ENCODE results near the gene HMCN1. TPM values are rescaled to one million over a fixed set of nuclear protein-coding genes. Genes with fewer than 3 reads are reported as not detected.
A peak's percentile ranks its signal among the peaks of the same experiment; 100 is the strongest.
"Not testable (repeated sequence)": the region's sequence is repeated elsewhere in the genome, so short reads cannot be mapped to it uniquely, and the experiment has no call there.

HMCN1 gene
- total RNA-seq, 1 experiment from 2014 or later: 0.63 TPM

GRCh38 chr1:186152227-186152619 is 418.0 kb downstream of the HMCN1 start:
- no peaks in the 10 kb centered on the region for H3K9me2 ChIP-seq (replicated peaks; ENCODE audit: insufficient read depth, low read length)
- H3K4me1 ChIP-seq (ENCODE audit: low read length): no peaks in the 10 kb centered on the region
- H3K9me3 ChIP-seq (ENCODE audit: low read length): no peaks in the 10 kb centered on the region
- no peak overlapping the region for H2AFZ ChIP-seq (ENCODE audit: low read length)
- no peaks in the 10 kb centered on the region for H3K27me3 ChIP-seq (ENCODE audit: low read length)
- no peak overlapping the region for H3K4me2 ChIP-seq (ENCODE audit: low read depth, low read length, poor library complexity, severe bottlenecking)
- H3K27ac ChIP-seq (ENCODE audit: low read length): no peak overlapping the region
- H4K20me1 ChIP-seq (ENCODE audit: insufficient read depth, low read depth, low read length): no peaks in the 10 kb centered on the region
- H3K4me3 ChIP-seq (ENCODE audit: low read length): no peak overlapping the region
- H3K9ac ChIP-seq (ENCODE audit: low read length): no peak overlapping the region
- no peaks in the 10 kb centered on the region for H3K79me2 ChIP-seq (ENCODE audit: low read length)
- DNase-seq: no peak
- H3K36me3 ChIP-seq (ENCODE audit: insufficient read depth, low read length): no peaks in the 10 kb centered on the region

DNA sequence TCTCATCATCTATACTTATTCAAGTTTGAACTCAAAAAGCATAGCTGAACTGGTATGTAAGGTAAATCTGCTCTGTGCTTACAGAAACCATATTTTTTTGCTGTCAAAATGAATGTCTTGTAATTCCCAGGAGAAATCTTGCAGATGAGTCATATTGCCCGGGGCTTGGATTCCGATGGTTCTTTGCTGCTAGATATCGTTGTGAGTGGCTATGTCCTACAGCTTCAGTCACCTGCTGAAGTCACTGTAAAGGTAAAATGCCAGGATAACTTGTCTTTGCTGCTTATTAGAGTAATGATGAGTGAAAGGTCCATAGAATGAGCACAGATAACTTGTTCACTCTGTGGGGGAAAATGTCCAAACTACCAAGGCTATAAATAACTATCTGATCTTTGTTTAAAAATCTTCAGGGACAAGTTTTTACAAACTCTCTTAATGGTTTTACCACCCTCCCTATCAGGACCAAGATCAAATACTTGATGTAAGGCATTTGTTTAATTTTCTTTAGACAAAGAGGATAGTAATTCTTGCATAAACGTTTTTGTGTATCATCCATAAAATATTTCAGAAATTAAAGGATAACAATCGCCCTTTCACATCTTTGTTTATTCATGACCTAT is 418.5 kb downstream of the HMCN1 start:
- Histone ChIP-seq H3K36me3 (ENCODE audit: insufficient read depth, low read length) (no peaks in the 10 kb centered on the region), H3K9ac (ENCODE audit: low read length) (no peak overlapping the region), H3K4me1 (ENCODE audit: low read length) (no peaks in the 10 kb centered on the region), H3K27ac (ENCODE audit: low read length) (no peak overlapping the region), H3K9me2 (replicated peaks; ENCODE audit: insufficient read depth, low read length) (no peaks in the 10 kb centered on the region), H2AFZ (ENCODE audit: low read length) (no peak overlapping the region), H3K9me3 (ENCODE audit: low read length) (no peaks in the 10 kb centered on the region), H3K79me2 (ENCODE audit: low read length) (no peaks in the 10 kb centered on the region), H3K27me3 (ENCODE audit: low read length) (no peaks in the 10 kb centered on the region), H4K20me1 (ENCODE audit: insufficient read depth, low read depth, low read length) (no peaks in the 10 kb centered on the region), H3K4me2 (ENCODE audit: low read depth, low read length, poor library complexity, severe bottlenecking) (no peak overlapping the region), H3K4me3 (ENCODE audit: low read length) (no peak overlapping the region)
- DNase-seq: no peak

GRCh38 chr1:186154651-186155050 is 420.5 kb downstream of the HMCN1 start:
- Histone ChIP-seq H3K9me3 (ENCODE audit: low read length) (no peaks in the 10 kb centered on the region), H3K4me3 (ENCODE audit: low read length) (no peak overlapping the region), H3K36me3 (ENCODE audit: insufficient read depth, low read length) (no peaks in the 10 kb centered on the region), H4K20me1 (ENCODE audit: insufficient read depth, low read depth, low read length) (no peaks in the 10 kb centered on the region), H3K79me2 (ENCODE audit: low read length) (no peaks in the 10 kb centered on the region), H3K4me1 (ENCODE audit: low read length) (no peaks in the 10 kb centered on the region), H3K9ac (ENCODE audit: low read length) (no peak overlapping the region), H3K27me3 (ENCODE audit: low read length) (no peaks in the 10 kb centered on the region), H3K27ac (ENCODE audit: low read length) (no peak overlapping the region), H2AFZ (ENCODE audit: low read length) (no peak overlapping the region), H3K4me2 (ENCODE audit: low read depth, low read length, poor library complexity, severe bottlenecking) (no peak overlapping the region), H3K9me2 (replicated peaks; ENCODE audit: insufficient read depth, low read length) (no peaks in the 10 kb centered on the region)
- DNase-seq: no peak

DNA sequence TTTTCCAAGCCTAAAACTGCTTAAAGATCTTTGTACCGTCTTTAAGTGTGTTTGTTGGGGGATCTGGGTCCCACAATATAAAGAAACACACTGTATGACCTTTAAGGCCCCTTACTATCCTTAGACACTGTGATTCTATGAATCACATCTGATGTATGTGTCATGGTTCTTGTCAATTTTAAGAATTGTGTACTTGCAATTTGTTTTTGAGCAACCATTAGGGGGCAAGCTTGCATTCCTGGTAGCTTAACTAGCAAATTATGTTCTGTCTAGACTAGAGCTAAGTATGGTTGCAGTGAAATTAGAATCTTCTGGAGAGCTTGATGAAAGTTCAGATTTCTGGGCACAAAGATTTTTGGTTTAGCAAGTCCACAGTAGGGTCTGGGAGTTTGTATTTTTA is 421.4 kb downstream of the HMCN1 start:
- Histone ChIP-seq H3K4me2 (ENCODE audit: low read depth, low read length, poor library complexity, severe bottlenecking) (no peak overlapping the region), H3K27ac (ENCODE audit: low read length) (no peak overlapping the region), H3K79me2 (ENCODE audit: low read length) (no peaks in the 10 kb centered on the region), H3K4me3 (ENCODE audit: low read length) (no peak overlapping the region), H3K9me2 (replicated peaks; ENCODE audit: insufficient read depth, low read length) (no peaks in the 10 kb centered on the region), H3K4me1 (ENCODE audit: low read length) (no peaks in the 10 kb centered on the region), H3K36me3 (ENCODE audit: insufficient read depth, low read length) (no peaks in the 10 kb centered on the region), H4K20me1 (ENCODE audit: insufficient read depth, low read depth, low read length) (no peaks in the 10 kb centered on the region), H3K27me3 (ENCODE audit: low read length) (no peaks in the 10 kb centered on the region), H3K9ac (ENCODE audit: low read length) (no peak overlapping the region), H2AFZ (ENCODE audit: low read length) (no peak overlapping the region), H3K9me3 (ENCODE audit: low read length) (no peaks in the 10 kb centered on the region)
- peak; percentile 68 for DNase-seq

DNA sequence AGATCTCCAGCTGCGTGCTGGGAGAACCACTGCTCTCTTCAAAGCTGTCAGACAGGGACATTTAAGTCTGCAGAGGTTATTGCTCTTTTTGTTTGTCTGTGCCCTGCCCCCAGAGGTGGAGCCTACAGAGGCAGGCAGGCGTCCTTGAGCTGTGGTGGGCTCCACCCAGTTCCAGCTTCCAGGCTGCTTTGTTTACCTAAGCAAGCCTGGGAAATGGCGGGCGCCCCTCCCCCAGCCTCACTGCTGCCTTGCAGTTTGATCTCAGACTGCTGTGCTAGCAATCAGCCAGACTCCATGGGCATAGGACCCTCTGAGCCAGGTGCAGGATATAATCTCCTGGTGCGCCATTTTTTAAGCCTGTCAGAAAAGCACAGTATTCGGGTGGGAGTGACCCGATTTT is 428.7 kb downstream of the HMCN1 start:
- not testable (repeated sequence) for H3K27me3 ChIP-seq (ENCODE audit: low read length); H4K20me1 ChIP-seq (ENCODE audit: insufficient read depth, low read depth, low read length); H3K4me3 ChIP-seq (ENCODE audit: low read length); H3K9me2 ChIP-seq (replicated peaks; ENCODE audit: insufficient read depth, low read length); H3K4me1 ChIP-seq (ENCODE audit: low read length); H2AFZ ChIP-seq (ENCODE audit: low read length); H3K9ac ChIP-seq (ENCODE audit: low read length); DNase-seq; H3K36me3 ChIP-seq (ENCODE audit: insufficient read depth, low read length); H3K79me2 ChIP-seq (ENCODE audit: low read length); H3K9me3 ChIP-seq (ENCODE audit: low read length); H3K4me2 ChIP-seq (ENCODE audit: low read depth, low read length, poor library complexity, severe bottlenecking); H3K27ac ChIP-seq (ENCODE audit: low read length)

DNA sequence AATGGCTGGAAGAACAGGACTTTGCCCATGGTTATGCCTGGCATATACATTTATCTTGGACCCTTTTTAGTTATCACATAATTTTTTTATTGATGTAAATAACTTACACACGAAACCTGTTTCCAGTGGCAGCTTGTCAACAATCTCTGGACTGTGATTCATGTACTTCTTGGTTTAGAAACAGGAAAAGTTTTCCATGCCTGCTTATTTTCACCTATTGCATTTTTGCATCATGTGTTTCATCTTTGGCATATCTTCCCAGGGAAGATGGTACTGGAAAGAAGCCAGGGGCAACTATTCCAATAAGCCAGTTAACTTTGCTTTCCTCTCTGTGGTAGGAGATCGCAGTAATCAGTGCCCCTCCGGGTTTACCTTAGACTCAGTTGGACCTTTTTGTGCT is 430.6 kb downstream of the HMCN1 start:
- H3K27ac ChIP-seq (ENCODE audit: low read length): no peak overlapping the region
- no peaks in the 10 kb centered on the region for H3K36me3 ChIP-seq (ENCODE audit: insufficient read depth, low read length)
- H3K9me3 ChIP-seq (ENCODE audit: low read length): no peaks in the 10 kb centered on the region
- no peak overlapping the region for H3K9ac ChIP-seq (ENCODE audit: low read length)
- no peak overlapping the region for H3K4me3 ChIP-seq (ENCODE audit: low read length)
- H4K20me1 ChIP-seq (ENCODE audit: insufficient read depth, low read depth, low read length): no peaks in the 10 kb centered on the region
- no peaks in the 10 kb centered on the region for H3K9me2 ChIP-seq (replicated peaks; ENCODE audit: insufficient read depth, low read length)
- H3K79me2 ChIP-seq (ENCODE audit: low read length): no peaks in the 10 kb centered on the region
- H3K27me3 ChIP-seq (ENCODE audit: low read length): no peaks in the 10 kb centered on the region
- DNase-seq: no peak
- H2AFZ ChIP-seq (ENCODE audit: low read length): no peak overlapping the region
- H3K4me2 ChIP-seq (ENCODE audit: low read depth, low read length, poor library complexity, severe bottlenecking): no peak overlapping the region
- no peaks in the 10 kb centered on the region for H3K4me1 ChIP-seq (ENCODE audit: low read length)

- H3K4me2 ChIP-seq (ENCODE audit: low read depth, low read length, poor library complexity, severe bottlenecking): no peak overlapping the region
- H3K9me3 ChIP-seq (ENCODE audit: low read length): no peaks in the 10 kb centered on the region
- H3K4me3 ChIP-seq (ENCODE audit: low read length): no peak overlapping the region
- H2AFZ ChIP-seq (ENCODE audit: low read length): no peak overlapping the region
- no peak for DNase-seq
- H3K27me3 ChIP-seq (ENCODE audit: low read length): no peaks in the 10 kb centered on the region
- no peaks in the 10 kb centered on the region for H3K79me2 ChIP-seq (ENCODE audit: low read length)
- H3K36me3 ChIP-seq (ENCODE audit: insufficient read depth, low read length): no peaks in the 10 kb centered on the region
- no peaks in the 10 kb centered on the region for H3K9me2 ChIP-seq (replicated peaks; ENCODE audit: insufficient read depth, low read length)
- H3K9ac ChIP-seq (ENCODE audit: low read length): no peak overlapping the region
- H3K27ac ChIP-seq (ENCODE audit: low read length): no peak overlapping the region
- H3K4me1 ChIP-seq (ENCODE audit: low read length): no peaks in the 10 kb centered on the region
- H4K20me1 ChIP-seq (ENCODE audit: insufficient read depth, low read depth, low read length): no peaks in the 10 kb centered on the region
These were observed 431.1 kb downstream of the HMCN1 start for GRCh38 chr1:186165303-186165702.

DNA sequence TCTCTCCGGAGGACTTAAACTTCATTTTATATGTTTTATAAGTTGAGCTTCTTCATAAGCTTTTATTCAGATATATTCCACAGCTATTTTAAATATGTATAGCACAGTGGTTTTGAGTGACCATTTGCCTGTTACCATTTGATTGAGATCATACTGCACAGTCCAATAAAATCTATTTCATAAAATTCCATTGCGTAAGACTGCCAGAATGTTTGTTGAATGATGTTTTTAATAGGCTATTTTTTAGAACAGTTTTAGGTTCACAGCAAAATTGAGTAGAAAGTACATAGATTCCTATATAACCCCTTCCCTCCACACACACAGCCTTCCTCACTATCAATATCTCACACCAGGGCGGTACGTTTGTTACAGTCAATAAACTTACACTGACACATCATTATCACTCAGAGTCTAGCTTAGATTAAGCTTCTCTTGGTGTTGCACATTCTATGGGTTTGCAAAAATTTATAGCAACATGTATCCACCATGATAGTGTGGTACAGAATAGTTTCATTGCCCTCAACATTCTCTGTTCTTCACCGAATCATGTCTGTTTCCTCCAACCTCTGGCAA is 433.0 kb downstream of the HMCN1 start:
- Histone ChIP-seq H4K20me1 (ENCODE audit: insufficient read depth, low read depth, low read length) (no peaks in the 10 kb centered on the region), H3K4me1 (ENCODE audit: low read length) (no peaks in the 10 kb centered on the region), H3K4me3 (ENCODE audit: low read length) (no peak overlapping the region), H3K9ac (ENCODE audit: low read length) (no peak overlapping the region), H3K27me3 (ENCODE audit: low read length) (no peaks in the 10 kb centered on the region), H3K79me2 (ENCODE audit: low read length) (no peaks in the 10 kb centered on the region), H3K9me2 (replicated peaks; ENCODE audit: insufficient read depth, low read length) (no peaks in the 10 kb centered on the region), H3K27ac (ENCODE audit: low read length) (no peak overlapping the region), H3K4me2 (ENCODE audit: low read depth, low read length, poor library complexity, severe bottlenecking) (no peak overlapping the region), H2AFZ (ENCODE audit: low read length) (no peak overlapping the region), H3K36me3 (ENCODE audit: insufficient read depth, low read length) (no peaks in the 10 kb centered on the region), H3K9me3 (ENCODE audit: low read length) (no peaks in the 10 kb centered on the region)
- DNase-seq: no peak

All from Karpas-422 (cell line).